ENCODE results near the gene KCNQ1OT1.

KCNQ1OT1 gene

DNA sequence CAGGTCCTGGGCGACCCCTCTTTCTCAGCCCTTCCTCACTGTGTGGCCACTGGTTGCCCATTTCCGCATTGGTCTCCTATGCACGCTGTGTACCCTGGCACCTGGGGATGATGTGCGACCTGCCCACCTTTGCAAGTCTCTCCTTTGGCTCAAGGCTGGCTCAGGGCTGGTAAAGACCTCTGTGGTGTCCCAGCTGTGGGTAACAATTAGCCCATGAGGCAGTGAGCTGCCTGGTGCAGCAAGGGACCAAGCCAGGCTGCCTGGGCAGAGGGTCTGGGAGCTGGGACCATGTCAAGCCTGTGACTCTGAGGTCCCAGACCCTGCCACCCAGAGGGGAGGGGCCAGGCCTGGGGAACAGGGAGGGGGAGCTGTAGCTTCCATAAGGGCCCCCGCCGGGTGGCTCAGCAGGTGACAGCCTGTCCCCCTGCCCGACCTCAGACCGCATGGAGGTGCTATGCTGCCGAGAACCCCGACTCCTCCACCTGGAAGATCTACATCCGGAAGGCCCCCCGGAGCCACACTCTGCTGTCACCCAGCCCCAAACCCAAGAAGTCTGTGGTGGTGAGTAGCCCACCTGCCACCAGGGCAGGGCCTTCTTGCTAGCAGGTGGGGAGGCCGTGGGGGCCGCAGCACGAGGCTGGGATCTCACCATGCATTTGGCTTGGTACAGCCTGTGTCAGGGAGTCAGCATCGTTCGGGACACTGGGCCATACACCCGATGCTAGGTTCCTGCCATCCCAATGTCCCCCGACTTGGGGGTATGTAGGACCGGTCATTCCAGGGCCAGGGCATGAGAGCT is 112.5 kb downstream of the KCNQ1OT1 start:
- H3K4me3 ChIP-seq, result no peak overlapping the region
- TF ChIP-seq, protein P1, sequence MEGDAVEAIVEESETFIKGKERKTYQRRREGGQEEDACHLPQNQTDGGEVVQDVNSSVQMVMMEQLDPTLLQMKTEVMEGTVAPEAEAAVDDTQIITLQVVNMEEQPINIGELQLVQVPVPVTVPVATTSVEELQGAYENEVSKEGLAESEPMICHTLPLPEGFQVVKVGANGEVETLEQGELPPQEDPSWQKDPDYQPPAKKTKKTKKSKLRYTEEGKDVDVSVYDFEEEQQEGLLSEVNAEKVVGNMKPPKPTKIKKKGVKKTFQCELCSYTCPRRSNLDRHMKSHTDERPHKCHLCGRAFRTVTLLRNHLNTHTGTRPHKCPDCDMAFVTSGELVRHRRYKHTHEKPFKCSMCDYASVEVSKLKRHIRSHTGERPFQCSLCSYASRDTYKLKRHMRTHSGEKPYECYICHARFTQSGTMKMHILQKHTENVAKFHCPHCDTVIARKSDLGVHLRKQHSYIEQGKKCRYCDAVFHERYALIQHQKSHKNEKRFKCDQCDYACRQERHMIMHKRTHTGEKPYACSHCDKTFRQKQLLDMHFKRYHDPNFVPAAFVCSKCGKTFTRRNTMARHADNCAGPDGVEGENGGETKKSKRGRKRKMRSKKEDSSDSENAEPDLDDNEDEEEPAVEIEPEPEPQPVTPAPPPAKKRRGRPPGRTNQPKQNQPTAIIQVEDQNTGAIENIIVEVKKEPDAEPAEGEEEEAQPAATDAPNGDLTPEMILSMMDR (IDR thresholded peaks at IDR 0.05), result no peak
- DNase-seq (ENCODE audit: low spot score), result peak; percentile 69
- H3K27ac ChIP-seq, result no peak overlapping the region

DNA sequence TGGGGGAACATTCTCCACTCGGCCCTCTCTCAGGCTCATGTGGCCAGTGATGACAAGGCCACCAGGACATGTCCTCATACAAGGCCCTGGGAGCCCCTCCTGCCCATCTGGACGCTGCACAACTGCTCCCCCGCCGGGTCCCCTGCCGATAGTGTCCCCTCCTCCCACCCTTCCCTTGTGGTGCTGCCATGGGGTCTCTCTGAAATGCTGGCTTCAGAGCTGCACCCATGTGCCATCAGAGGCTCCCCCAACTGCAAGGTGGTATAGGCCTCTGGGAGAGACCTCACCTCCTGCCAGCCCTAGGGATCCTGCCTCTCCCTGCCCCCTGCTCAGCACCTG is 113.0 kb downstream of the KCNQ1OT1 start:
- DNase-seq (ENCODE audit: low spot score), result peak; percentile 65
- Histone ChIP-seq H3K27ac (no peak overlapping the region), H3K4me3 (no peak overlapping the region)
- TF ChIP-seq, protein P1 (IDR thresholded peaks at IDR 0.05), result no peak

DNA sequence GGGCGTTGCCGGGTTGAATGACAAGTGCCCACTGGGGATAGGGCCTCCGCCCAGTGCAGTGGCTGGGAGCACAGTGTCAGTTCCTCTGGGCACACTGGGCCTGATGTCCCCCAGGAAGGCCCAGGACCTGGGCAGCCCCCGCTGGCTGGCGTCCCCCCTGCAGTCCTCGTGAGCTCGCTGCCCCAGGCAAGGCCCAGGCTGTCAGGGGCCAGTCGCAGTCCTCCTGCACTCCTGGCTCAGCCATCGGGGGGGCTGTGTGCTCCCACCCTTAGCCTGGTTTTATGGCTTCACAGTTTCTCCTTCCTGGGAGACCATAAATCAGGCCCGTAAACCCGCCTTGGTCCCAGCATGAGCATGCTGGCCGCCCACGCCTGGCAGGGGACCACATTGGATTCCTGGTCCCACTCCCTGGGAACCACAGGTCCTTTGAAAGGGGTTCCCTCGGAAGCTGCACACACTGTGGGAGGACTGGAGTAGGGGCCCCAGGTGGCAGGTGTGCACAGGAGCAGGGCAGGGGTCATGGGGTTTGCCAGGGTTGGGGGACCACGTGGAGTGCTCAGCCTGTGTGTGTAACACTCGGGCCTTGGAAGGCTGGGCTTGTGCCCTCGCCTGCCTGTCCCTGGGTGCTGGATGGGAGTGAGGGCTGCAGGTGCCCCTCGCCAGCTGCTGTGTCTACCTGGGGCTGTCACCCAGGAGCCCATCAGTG is 113.6 kb downstream of the KCNQ1OT1 start:
- no peak for DNase-seq (ENCODE audit: low spot score)
- TF ChIP-seq, protein P1 (IDR thresholded peaks at IDR 0.05), result no peak
- no peak overlapping the region for H3K27ac ChIP-seq
- H3K4me3 ChIP-seq, result no peak overlapping the region

DNA sequence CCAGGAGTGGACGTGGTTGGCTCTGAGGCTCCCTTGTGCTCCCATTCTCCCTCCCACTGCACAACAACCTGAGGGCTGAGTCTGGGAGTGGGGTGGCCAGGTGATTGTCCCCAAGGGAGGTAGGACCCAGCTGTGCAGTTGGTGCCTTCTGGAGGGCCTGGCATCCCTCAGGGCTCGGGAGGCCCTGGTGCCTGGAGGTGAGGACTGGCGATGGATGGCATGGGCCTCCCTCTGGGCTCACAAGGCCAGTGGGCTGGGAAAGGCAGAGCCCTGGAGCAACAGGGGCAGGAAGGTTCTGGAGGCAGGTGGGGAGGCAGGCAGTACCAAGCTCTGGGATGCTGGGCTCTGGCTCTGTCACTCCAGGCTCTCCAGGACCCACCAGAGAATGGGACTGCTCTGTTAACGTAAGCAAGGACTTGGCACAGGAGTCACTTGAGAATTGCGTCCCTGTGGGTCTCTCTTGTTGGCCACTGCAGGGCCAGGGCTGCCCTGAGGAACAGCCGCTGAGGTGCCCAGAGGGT is 114.2 kb downstream of the KCNQ1OT1 start:
- DNase-seq (ENCODE audit: low spot score), result peak; percentile 53
- H3K4me3 ChIP-seq, result no peak overlapping the region
- TF ChIP-seq, protein P1 (IDR thresholded peaks at IDR 0.05), result no peak
- no peak overlapping the region for H3K27ac ChIP-seq

DNA sequence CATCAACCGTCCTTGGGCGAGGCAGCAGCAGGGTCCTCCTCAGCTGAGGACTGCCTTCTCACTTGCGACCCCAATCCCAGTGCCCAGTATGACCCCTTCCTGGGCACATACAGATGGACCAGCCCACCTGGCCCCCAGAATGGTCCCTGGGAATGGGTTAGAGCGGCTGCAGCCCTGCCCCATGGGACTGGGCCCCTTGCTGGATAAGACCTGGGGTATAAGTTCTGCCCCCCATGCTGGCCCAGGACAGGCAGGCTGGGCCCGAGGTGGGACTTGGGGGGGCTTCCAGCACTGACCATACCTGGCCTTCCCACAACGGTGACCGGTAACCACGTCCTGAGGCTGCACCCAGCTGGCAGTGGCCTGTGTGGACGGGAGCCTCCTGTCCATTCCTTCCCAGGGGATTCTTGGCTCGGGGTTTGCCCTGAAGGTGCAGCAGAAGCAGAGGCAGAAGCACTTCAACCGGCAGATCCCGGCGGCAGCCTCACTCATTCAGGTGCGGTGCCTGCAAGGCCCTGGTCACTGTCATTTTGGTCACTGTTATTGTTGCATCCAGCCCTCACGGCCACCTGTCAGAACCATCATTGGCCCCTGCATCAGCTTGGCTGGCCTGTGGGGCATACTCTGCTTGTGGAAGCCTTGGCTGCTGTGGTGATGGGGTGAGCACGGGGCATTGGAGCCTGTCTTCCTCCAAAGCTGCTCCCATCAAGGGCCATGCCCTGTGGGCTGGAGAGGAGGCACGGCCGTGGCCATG is 114.8 kb downstream of the KCNQ1OT1 start:
- no peak overlapping the region for H3K27ac ChIP-seq
- H3K4me3 ChIP-seq, result no peak overlapping the region
- TF ChIP-seq, protein P1 (IDR thresholded peaks at IDR 0.05), result no peak
- DNase-seq (ENCODE audit: low spot score), result peak; percentile 64

DNA sequence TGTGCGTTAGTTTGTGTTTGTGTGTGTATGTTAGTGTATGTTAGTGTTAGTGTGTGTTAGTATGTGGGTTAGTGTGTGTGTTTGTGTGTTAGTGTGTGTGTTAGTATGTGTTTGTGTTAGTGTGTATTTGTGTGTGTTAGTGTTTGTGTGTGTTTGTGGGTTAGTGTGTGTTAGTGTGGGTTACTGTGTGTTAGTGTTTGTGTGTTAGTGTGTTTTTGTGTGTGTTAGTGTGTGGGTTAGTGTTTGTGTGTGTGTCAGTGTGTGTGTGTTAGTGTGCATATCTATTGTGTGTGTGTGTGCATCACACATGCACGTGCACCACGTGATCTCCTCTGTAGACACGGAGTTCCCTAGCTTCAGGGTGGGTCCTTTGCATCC is 115.4 kb downstream of the KCNQ1OT1 start:
- H3K27ac ChIP-seq, result no peak overlapping the region
- TF ChIP-seq, protein P1 (IDR thresholded peaks at IDR 0.05), result no peak
- H3K4me3 ChIP-seq, result no peak overlapping the region
- DNase-seq (ENCODE audit: low spot score), result no peak

All from coronary artery (tissue), 2 donors.